Endothelial cell of umbilical vein (primary cell): ENCODE data around the gene C12orf43. TPM values are rescaled to one million over a fixed set of nuclear protein-coding genes. Genes with fewer than 3 reads are reported as not detected.

ENCODE experiments used
- BruUV-seq: library from RNA; stranded (reverse); fragments of 400-500 nt; replicated peaks from 2 replicates; lab custom pipeline; 2021; lab: Mats Ljungman, UMichigan
- CTCF ChIA-PET: fragments of 300-600, 350-600 bp; sonication (Branson Sonifier 250); formaldehyde crosslinking; loops from one replicate; lab custom pipeline; 2021; ENCODE audit warnings: antibody characterized with exemption, inconsistent platforms; lab: Charles Lee
- POLR2A ChIA-PET: fragments of 300-600, 350-600 bp; sonication (Branson Sonifier 250); formaldehyde crosslinking; loops from one replicate; lab custom pipeline; 2021; ENCODE audit warnings: antibody characterized with exemption, inconsistent platforms; lab: Charles Lee
- DNase-seq: peaks from one replicate; pipeline ENCODE4 v3.0.0-alpha.2; 2011; ENCODE audit warnings: low read depth, low spot score
- FAIRE-seq: peaks from 2 replicates; lab custom pipeline; 2011; peaks lifted over from hg19 to GRCh38; lab: Jason Lieb, UNC
- H2AFZ ChIP-seq: 2 replicates; pipeline ENCODE4 v1.6.0; 2012; ENCODE audit warnings: low read depth, low read length, control low read depth, inconsistent platforms
- H3K27ac ChIP-seq: 2 replicates; pipeline ENCODE4 v1.5.1; 2011; ENCODE audit warnings: low read depth, mild to moderate bottlenecking, control low read depth, low read length, moderate library complexity; ENCODE audit not compliant: insufficient read depth
- H3K27me3 ChIP-seq, 2 experiments: 2 replicates each; pipeline versions ENCODE4 v1.6.0 to v1.6.1; 2011; ENCODE audit warnings: low read length in 2 of 2, mixed read lengths in 1 of 2; ENCODE audit not compliant: control insufficient read depth in 2 of 2, insufficient read depth in 2 of 2
- H3K36me3 ChIP-seq, 2 experiments: 2 replicates in 1 of 2; 3 replicates in 1 of 2; pipeline ENCODE4 v1.5.1; 2011; ENCODE audit warnings: low read length in 2 of 2, mild to moderate bottlenecking in 1 of 2, moderate library complexity in 1 of 2; ENCODE audit not compliant: control insufficient read depth in 2 of 2, insufficient read depth in 2 of 2; ENCODE audit errors: extremely low read depth in 1 of 2
- H3K4me1 ChIP-seq: 3 replicates; pipeline ENCODE4 v1.5.1; 2011; ENCODE audit warnings: mild to moderate bottlenecking, low read length; ENCODE audit not compliant: control insufficient read depth, insufficient read depth; ENCODE audit errors: extremely low read depth
- H3K4me2 ChIP-seq: 2 replicates; pipeline ENCODE4 v1.6.1; 2011; ENCODE audit warnings: low read length, control low read depth, mixed read lengths; ENCODE audit not compliant: insufficient read depth
- H3K4me3 ChIP-seq, 3 experiments: fragments of 200-600 bp in 1 of 3; sonication (generic), shearing (Covaris generic) in 1 of 3; replicated peaks in 1 of 3; 2 replicates each; pipeline ENCODE4 v1.5.1; 2011 to 2016; ENCODE audit warnings: control low read depth in 3 of 3, low read length in 3 of 3, mild to moderate bottlenecking in 2 of 3, inconsistent platforms in 1 of 3, low read depth in 1 of 3, moderate library complexity in 1 of 3; ENCODE audit not compliant: insufficient read depth in 1 of 3
- H3K79me2 ChIP-seq: 2 replicates; pipeline ENCODE4 v1.6.0; 2012; ENCODE audit warnings: low read length, inconsistent platforms; ENCODE audit not compliant: control insufficient read depth, insufficient read depth
- H3K9ac ChIP-seq: replicated peaks from 2 replicates; pipeline ENCODE3; 2011; ENCODE audit warnings: low read length, control low read depth; ENCODE audit not compliant: insufficient read depth; ENCODE audit errors: extremely low read depth
- H3K9me1 ChIP-seq: replicated peaks from 3 replicates; pipeline ENCODE4 v1.6.0; 2011; ENCODE audit warnings: mild to moderate bottlenecking, low read length; ENCODE audit not compliant: control insufficient read depth, insufficient read depth; ENCODE audit errors: extremely low read depth
- H3K9me3 ChIP-seq: replicated peaks from 2 replicates; pipeline ENCODE4 v1.5.1; 2012; ENCODE audit warnings: low read length, inconsistent platforms; ENCODE audit not compliant: control insufficient read depth, insufficient read depth
- H4K20me1 ChIP-seq: replicated peaks from 2 replicates; pipeline ENCODE3; 2011; ENCODE audit warnings: mild to moderate bottlenecking, low read length; ENCODE audit not compliant: control insufficient read depth, insufficient read depth; ENCODE audit errors: extremely low read depth
- CTCF ChIP-seq, 2 donors: IDR thresholded peaks; 1 replicate in 1 of 2; 2 replicates in 1 of 2; pipeline ENCODE4 v1.5.1; 2011; ENCODE audit warnings: low read length in 2 of 2, mild to moderate bottlenecking in 2 of 2, moderate library complexity in 2 of 2, control low read depth in 1 of 2, inconsistent platforms in 1 of 2, low read depth in 1 of 2; ENCODE audit not compliant: insufficient read depth in 1 of 2; ENCODE audit errors: extremely low read depth in 1 of 2
- EZH2 ChIP-seq: IDR thresholded peaks from 2 replicates; pipeline ENCODE4 v1.6.1; 2012; ENCODE audit warnings: borderline replicate concordance, low read depth, mild to moderate bottlenecking, moderate library complexity, low read length, inconsistent platforms; ENCODE audit not compliant: severe bottlenecking
- FOS ChIP-seq: IDR thresholded peaks from 2 replicates; pipeline ENCODE4 v1.6.1; 2011; ENCODE audit warnings: mild to moderate bottlenecking, low read length, moderate library complexity, borderline replicate concordance; ENCODE audit not compliant: insufficient read depth
- GATA2 ChIP-seq: IDR thresholded peaks from 2 replicates; pipeline ENCODE4 v1.7.0; 2011; ENCODE audit warnings: low read depth, mild to moderate bottlenecking, moderate library complexity, mixed read lengths, low read length; ENCODE audit not compliant: insufficient read length, insufficient read depth
- JUN ChIP-seq: IDR thresholded peaks from 2 replicates; pipeline ENCODE4 v1.6.1; 2011; ENCODE audit warnings: borderline replicate concordance, low read depth; ENCODE audit not compliant: insufficient read length, insufficient read depth
- MAX ChIP-seq: IDR thresholded peaks from 2 replicates; pipeline ENCODE4 v1.6.1; 2011; ENCODE audit not compliant: insufficient read depth, insufficient read length
- MYC ChIP-seq: IDR thresholded peaks from one replicate; pipeline ENCODE4 v1.6.1; 2011; ENCODE audit warnings: mild to moderate bottlenecking, low read depth, low read length
- POLR2A ChIP-seq: IDR thresholded peaks from 2 replicates; pipeline ENCODE4 v1.6.1; 2012; ENCODE audit warnings: low read depth, mild to moderate bottlenecking, control low read depth, low read length
- POLR2AphosphoS5 ChIP-seq: IDR thresholded peaks from 2 replicates; pipeline ENCODE4 v1.6.1; 2012; ENCODE audit warnings: low read depth, mild to moderate bottlenecking, control low read depth, low read length, moderate library complexity; ENCODE audit not compliant: insufficient read depth
- dilution Hi-C: fragments of 300-500 bp; cut with MboI; formaldehyde crosslinking; loops from one replicate; pipeline ENCODE4 v1.15.0; 2019; ENCODE audit warnings: low sequenced_read_pairs; ENCODE audit not compliant: extremely low pct_ligation_motif_present
- intact Hi-C: fragments of 100-400 bp; cut with micrococcal nuclease; formaldehyde crosslinking; loops from one replicate; pipeline ENCODE4 v1.10.0; 2022
- polyA plus RNA-seq, 4 experiments: library from polyadenylated mRNA; depleted of rRNA in 3 of 4; stranded (reverse) in 3 of 4; unstranded in 1 of 4; fragments of >200 nt; gene quantifications; 2 replicates each; pipeline versions ENCODE4 v1.2.1 to v1.2.3, GENCODE V29; 2011 to 2012; ENCODE audit warnings: missing spikeins in 1 of 4
- total RNA-seq: library from RNA; stranded (reverse); gene quantifications from 2 replicates; pipeline ENCODE4 v1.2.3, GENCODE V29; 2021

Gene C12orf43
- total and polyA plus RNA-seq, 2 donors (not counting 3 experiments of a cell fraction or from before 2014, with no cell fraction given), result 12.3 to 24.7 TPM

GRCh38 chr12:120956579-120957300 is 59.5 kb downstream of the C12orf43 start:
- H3K4me1 ChIP-seq, result no peaks in the 10 kb centered on the region
- no peak overlapping the region for H3K4me2 ChIP-seq
- dilution Hi-C loops (no loop called here), intact Hi-C loops (no loop called here)
- FAIRE-seq (no peak), DNase-seq (no peak)
- H4K20me1 ChIP-seq, result no peaks in the 10 kb centered on the region
- TF ChIP-seq CTCF (IDR thresholded peaks at IDR 0.05; ENCODE audit: extremely low read depth in 1 of 2, insufficient read depth in 1 of 2, low read depth in 1 of 2, low read length in 2 of 2), result no peak
- TF ChIP-seq POLR2A, result no peak
- no peak for TF ChIP-seq JUN
- TF ChIP-seq FOS, result no peak
- no peak for TF ChIP-seq MYC
- TF ChIP-seq GATA2, result no peak
- no peak for TF ChIP-seq POLR2AphosphoS5
- TF ChIP-seq EZH2, result no peak
- no peak for TF ChIP-seq MAX
- no peaks in the 10 kb centered on the region for H3K79me2 ChIP-seq
- ChIA-PET CTCF (interaction anchor here (0.6 to 1.2 kb wide), 3 partner anchors 13 to 279 kb away, joined by 3 to 6 read pairs (median 3); no protein-coding TSS in a partner anchor), POLR2A (no interaction called here)
- H3K36me3 ChIP-seq, result no peaks in the 10 kb centered on the region
- no peak overlapping the region for H3K4me3 ChIP-seq
- H3K27ac ChIP-seq, result no peak overlapping the region
- H3K9ac ChIP-seq, result no peak overlapping the region
- BruUV-seq, result no TSS peak
- no peaks in the 10 kb centered on the region for H3K9me3 ChIP-seq
- no peak overlapping the region for H2AFZ ChIP-seq
- H3K9me1 ChIP-seq, result no peaks in the 10 kb centered on the region
- no peaks in the 10 kb centered on the region for H3K27me3 ChIP-seq
